SU-DHL-6 (cell line): ENCODE measurements around the gene MITD1.

Source experiments
- H2AFZ ChIP-seq: fragments of 200-600 bp; sonication (generic); 2 replicates; pipeline ENCODE4 v1.6.1; 2014; ENCODE audit warnings: low read depth, mild to moderate bottlenecking, moderate library complexity, mixed read lengths, antibody characterized with exemption, low read length; ENCODE audit not compliant: severe bottlenecking
- H3F3A ChIP-seq: fragments of 200-600 bp; shearing (Covaris generic); 2 replicates; pipeline ENCODE4 v1.6.0; 2016; ENCODE audit warnings: antibody characterized with exemption, mild to moderate bottlenecking; ENCODE audit not compliant: insufficient read depth
- H3K27ac ChIP-seq: fragments of 200-600 bp; sonication (generic); 2 replicates; pipeline ENCODE4 v1.5.1; 2016; ENCODE audit warnings: low read depth, mild to moderate bottlenecking, low read length, moderate library complexity, mixed read lengths
- H3K27me3 ChIP-seq: fragments of 200-600 bp; sonication (generic), shearing (Covaris generic); 2 replicates; pipeline ENCODE4 v1.6.0; 2014; ENCODE audit warnings: mild to moderate bottlenecking, low read length
- H3K36me3 ChIP-seq: fragments of 200-600 bp; sonication (generic); 2 replicates; pipeline ENCODE4 v1.6.1; 2014; ENCODE audit warnings: mild to moderate bottlenecking, low read length, mixed read lengths
- H3K4me2 ChIP-seq: fragments of 300-600, 200-600 bp; shearing (Covaris generic), sonication (generic); 2 replicates; pipeline ENCODE4 v1.6.0; 2014; ENCODE audit warnings: low read length, low read depth, mild to moderate bottlenecking; ENCODE audit not compliant: poor library complexity, severe bottlenecking
- H3K4me3 ChIP-seq: fragments of 200-600 bp; sonication (generic); 2 replicates; pipeline ENCODE4 v1.5.1; 2014; ENCODE audit warnings: antibody characterized with exemption, low read length, mild to moderate bottlenecking, mixed read lengths; ENCODE audit not compliant: insufficient read depth, poor library complexity, severe bottlenecking
- H3K79me2 ChIP-seq: fragments of 200-600 bp; sonication (generic); 2 replicates; pipeline ENCODE4 v1.6.1; 2014; ENCODE audit warnings: mild to moderate bottlenecking, low read length, moderate library complexity; ENCODE audit not compliant: insufficient read depth
- H3K9ac ChIP-seq: fragments of 200-600 bp; sonication (generic); 2 replicates; pipeline ENCODE4 v1.7.0; 2014; ENCODE audit warnings: mild to moderate bottlenecking, low read length
- H3K9me2 ChIP-seq: fragments of 200-600 bp; sonication (generic); replicated peaks from 2 replicates; pipeline ENCODE4 v1.6.1; 2014; ENCODE audit warnings: low read length; ENCODE audit not compliant: insufficient read depth
- H3K9me3 ChIP-seq: fragments of 200-600 bp; sonication (generic); 2 replicates; pipeline ENCODE4 v1.6.1; 2014; ENCODE audit warnings: low read length, mixed read lengths; ENCODE audit not compliant: insufficient read depth
- H4K20me1 ChIP-seq: fragments of 200-600 bp; sonication (generic); 2 replicates; pipeline ENCODE4 v1.6.1; 2014; ENCODE audit warnings: low read depth, mild to moderate bottlenecking, antibody characterized with exemption, low read length, moderate library complexity, mixed read lengths
- EZH2phosphoT487 ChIP-seq: fragments of 200-600 bp; sonication (generic), shearing (Covaris generic); conservative IDR thresholded peaks from 2 replicates; pipeline ENCODE4 v1.6.1; 2018; ENCODE audit warnings: mild to moderate bottlenecking, antibody characterized with exemption, low read length, moderate library complexity, mixed read lengths
- TF ChIP-seq, protein P1 (sequence below): fragments of 200-600 bp; sonication (generic); IDR thresholded peaks from one replicate; pipeline ENCODE4 v1.5.1; 2017; ENCODE audit warnings: antibody characterized with exemption, mild to moderate bottlenecking, low read length, moderate library complexity; ENCODE audit not compliant: insufficient read depth, poor library complexity, severe bottlenecking

Gene MITD1

DNA sequence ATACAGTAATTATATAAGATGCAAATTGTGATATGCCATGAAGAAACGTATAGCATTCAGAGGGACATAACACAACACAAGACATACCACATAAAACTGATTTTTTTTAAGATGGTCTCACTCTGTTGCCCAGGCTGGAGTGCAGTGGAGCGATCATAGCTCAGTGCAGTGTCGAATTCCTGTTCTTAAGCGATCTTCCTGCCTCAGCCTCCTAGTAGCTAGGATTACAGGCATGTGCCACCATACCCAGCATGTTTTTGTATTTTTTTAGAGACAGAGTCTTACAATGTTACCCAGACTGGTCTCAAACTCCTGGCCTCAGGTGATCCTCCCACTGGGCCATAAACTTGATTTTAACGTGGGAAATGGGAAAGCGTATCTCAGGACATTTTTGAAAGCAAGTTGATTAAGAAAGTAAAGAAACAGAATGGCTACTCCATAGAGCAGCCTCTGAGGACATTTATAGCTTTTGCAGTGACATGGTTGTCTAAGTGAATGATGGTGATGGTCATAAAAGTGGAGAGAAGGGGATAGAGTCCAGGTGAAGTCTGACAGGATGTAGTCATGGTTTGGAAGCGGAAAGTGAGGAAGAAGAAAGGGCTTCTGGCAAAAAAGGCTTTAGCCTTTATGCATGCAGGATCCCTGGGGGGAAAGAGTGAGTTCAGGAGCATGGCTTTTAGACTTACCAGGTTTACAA lies 28.5 kb downstream of the MITD1 start:
- Histone ChIP-seq H3K4me3 (no peak overlapping the region), H3K27me3 (no peaks in the 10 kb centered on the region), H3K9me2 (no peaks in the 10 kb centered on the region), H4K20me1 (no peaks in the 10 kb centered on the region), H3K79me2 (peaks cover 50% of the 10 kb centered on the region; the same call in 1 of the 2 replicates), H3K27ac (no peak overlapping the region), H2AFZ (no peak overlapping the region), H3K4me2 (no peak overlapping the region), H3K36me3 (no peaks in the 10 kb centered on the region), H3K9ac (no peak overlapping the region), H3F3A (0 out of 2 replicates have a peak, but pooled peaks cover 6% of the 10 kb centered on the region), H3K9me3 (no peaks in the 10 kb centered on the region)
- no peak for TF ChIP-seq EZH2phosphoT487
- TF ChIP-seq, protein P1, sequence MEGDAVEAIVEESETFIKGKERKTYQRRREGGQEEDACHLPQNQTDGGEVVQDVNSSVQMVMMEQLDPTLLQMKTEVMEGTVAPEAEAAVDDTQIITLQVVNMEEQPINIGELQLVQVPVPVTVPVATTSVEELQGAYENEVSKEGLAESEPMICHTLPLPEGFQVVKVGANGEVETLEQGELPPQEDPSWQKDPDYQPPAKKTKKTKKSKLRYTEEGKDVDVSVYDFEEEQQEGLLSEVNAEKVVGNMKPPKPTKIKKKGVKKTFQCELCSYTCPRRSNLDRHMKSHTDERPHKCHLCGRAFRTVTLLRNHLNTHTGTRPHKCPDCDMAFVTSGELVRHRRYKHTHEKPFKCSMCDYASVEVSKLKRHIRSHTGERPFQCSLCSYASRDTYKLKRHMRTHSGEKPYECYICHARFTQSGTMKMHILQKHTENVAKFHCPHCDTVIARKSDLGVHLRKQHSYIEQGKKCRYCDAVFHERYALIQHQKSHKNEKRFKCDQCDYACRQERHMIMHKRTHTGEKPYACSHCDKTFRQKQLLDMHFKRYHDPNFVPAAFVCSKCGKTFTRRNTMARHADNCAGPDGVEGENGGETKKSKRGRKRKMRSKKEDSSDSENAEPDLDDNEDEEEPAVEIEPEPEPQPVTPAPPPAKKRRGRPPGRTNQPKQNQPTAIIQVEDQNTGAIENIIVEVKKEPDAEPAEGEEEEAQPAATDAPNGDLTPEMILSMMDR, result no peak

DNA sequence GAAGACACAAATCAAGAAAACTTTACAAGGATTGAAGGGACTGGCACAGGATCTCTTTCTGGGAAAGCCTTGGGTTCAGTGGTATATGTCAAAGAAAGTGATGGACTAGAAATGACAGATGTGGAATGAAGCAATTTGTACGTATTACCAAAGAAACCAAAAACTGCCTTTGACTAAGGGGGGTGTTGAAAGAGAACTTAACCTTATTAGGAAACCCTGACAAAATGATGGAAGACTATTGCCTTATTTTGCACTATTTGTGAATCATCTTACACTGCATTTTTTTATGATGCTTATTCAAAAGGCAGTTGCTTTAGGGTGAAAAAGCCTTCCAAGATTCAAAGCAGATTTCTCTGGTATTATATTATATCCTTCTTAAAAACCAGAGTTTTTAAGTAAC lies 30.2 kb downstream of the MITD1 start:
- no peak overlapping the region for H3K4me3 ChIP-seq
- TF ChIP-seq, protein P1, result no peak
- TF ChIP-seq EZH2phosphoT487, result no peak
- no peaks in the 10 kb centered on the region for H4K20me1 ChIP-seq
- peaks cover 50% of the 10 kb centered on the region; the same call in 1 of the 2 replicates for H3K79me2 ChIP-seq
- H3K27ac ChIP-seq, result no peak overlapping the region
- no peaks in the 10 kb centered on the region for H3K36me3 ChIP-seq
- no peak overlapping the region for H3K4me2 ChIP-seq
- H2AFZ ChIP-seq, result no peak overlapping the region
- H3F3A ChIP-seq, result 0 out of 2 replicates have a peak, but pooled peaks cover 2% of the 10 kb centered on the region
- no peaks in the 10 kb centered on the region for H3K9me2 ChIP-seq
- no peaks in the 10 kb centered on the region for H3K27me3 ChIP-seq
- no peaks in the 10 kb centered on the region for H3K9me3 ChIP-seq
- no peak overlapping the region for H3K9ac ChIP-seq

DNA sequence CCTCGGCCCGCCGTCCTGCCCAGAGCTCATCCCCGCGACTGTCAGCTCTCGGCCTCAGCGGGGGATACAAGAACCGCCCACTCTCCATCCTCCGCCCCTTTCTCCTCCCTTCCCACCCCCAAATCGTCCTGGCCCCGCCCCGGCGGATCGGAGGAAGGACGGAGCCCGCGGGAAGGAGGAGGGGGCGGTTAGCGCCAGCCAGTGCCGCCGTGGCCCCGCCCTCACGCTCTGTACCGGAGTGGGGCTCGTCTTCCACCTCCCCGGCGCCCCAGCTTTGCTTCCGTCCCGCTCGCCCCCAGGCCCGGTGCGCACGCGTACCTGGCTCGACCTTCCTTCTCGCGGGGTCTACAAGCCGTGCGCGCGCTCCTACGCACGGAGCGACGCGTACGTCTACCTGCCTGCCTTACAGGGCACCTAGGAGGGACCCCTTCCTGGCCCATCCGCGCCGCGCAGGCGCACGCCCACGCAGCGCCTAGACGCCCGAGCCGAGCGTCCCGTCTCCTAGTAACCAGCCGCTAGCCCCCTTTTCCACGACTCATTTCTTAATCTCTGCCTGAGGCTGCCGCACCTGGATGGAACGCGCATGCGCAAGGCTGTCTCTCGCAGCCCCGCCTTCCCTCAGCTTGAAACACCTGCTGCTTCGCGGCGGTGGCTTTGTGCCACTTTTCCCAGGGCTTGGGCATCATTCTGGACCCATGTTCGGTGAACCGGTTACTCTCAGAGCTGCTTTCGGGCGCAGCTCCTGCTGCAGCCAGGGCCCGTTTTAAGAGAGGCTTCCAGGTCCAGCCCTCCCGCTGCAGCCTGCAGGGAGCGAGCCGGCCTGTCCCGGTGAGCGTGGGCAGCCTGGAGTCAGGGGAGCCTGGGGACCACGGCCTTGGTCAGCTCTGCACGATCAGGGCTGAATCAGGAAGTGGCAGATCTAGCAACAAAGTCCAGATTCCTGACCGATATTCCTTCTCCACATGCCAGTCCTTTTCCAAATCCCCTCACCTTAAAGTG lies 39.4 kb downstream of the MITD1 start, which contains the start of gene C2orf15:
C2orf15 (plus strand) TSS at position 598 of the 999 bp plus-strand sequence. CDS start 8,852 bp downstream, outside the sequence.
- peak within 1 kb of the TSS; percentile 100 for H3K4me2 ChIP-seq
- H4K20me1 ChIP-seq, result no peaks in the 10 kb centered on the region
- H3K9me2 ChIP-seq, result no peaks in the 10 kb centered on the region
- no peaks in the 10 kb centered on the region for H3K9me3 ChIP-seq
- TF ChIP-seq, protein P1, result no peak
- no peak for TF ChIP-seq EZH2phosphoT487
- peak within 1 kb of the TSS; percentile 76 for H3K9ac ChIP-seq
- H3K27ac ChIP-seq, result peak within 1 kb of the TSS; percentile 75
- H3K79me2 ChIP-seq, result peaks cover 22% of the 10 kb centered on the region
- peaks cover 16% of the 10 kb centered on the region for H3F3A ChIP-seq
- peak within 1 kb of the TSS; percentile 64 for H2AFZ ChIP-seq
- no peaks in the 10 kb centered on the region for H3K27me3 ChIP-seq
- H3K36me3 ChIP-seq, result no peaks in the 10 kb centered on the region
- peak within 1 kb of the TSS; percentile 97 for H3K4me3 ChIP-seq
